Parathyroid adenoma (tissue), 2 donors: ENCODE measurements around the gene FNDC7.

Source experiments
- H2AFZ ChIP-seq: fragments of 300-600 bp; sonication (generic); one replicate; pipeline ENCODE4 v1.7.0; 2017; ENCODE audit warnings: antibody characterized with exemption, mild to moderate bottlenecking
- H3K27ac ChIP-seq: fragments of 300-600 bp; sonication (generic); one replicate; pipeline ENCODE4 v1.7.0; 2017
- H3K27me3 ChIP-seq: fragments of 300-600 bp; sonication (generic); one replicate; pipeline ENCODE4 v1.7.0; 2017; ENCODE audit warnings: low read length; ENCODE audit not compliant: control insufficient read depth, insufficient read depth
- H3K36me3 ChIP-seq: fragments of 300-600 bp; sonication (generic); one replicate; pipeline ENCODE4 v1.7.0; 2017; ENCODE audit warnings: low read length; ENCODE audit not compliant: control insufficient read depth, insufficient read depth
- H3K4me1 ChIP-seq: fragments of 300-600 bp; sonication (generic); one replicate; pipeline ENCODE4 v1.7.0; 2017; ENCODE audit warnings: control low read depth
- H3K4me2 ChIP-seq: fragments of 300-600 bp; sonication (generic); one replicate; pipeline ENCODE4 v1.7.0; 2017; ENCODE audit warnings: low read length
- H3K4me3 ChIP-seq: fragments of 300-600 bp; sonication (generic); one replicate; pipeline ENCODE4 v1.7.0; 2017; ENCODE audit warnings: low read depth, low read length
- H3K79me2 ChIP-seq: fragments of 300-600 bp; sonication (generic); one replicate; pipeline ENCODE4 v1.7.0; 2017; ENCODE audit warnings: control low read depth
- H3K9ac ChIP-seq: fragments of 300-600 bp; sonication (generic); one replicate; pipeline ENCODE4 v1.7.0; 2017; ENCODE audit warnings: mild to moderate bottlenecking
- H3K9me3 ChIP-seq: fragments of 300-600 bp; sonication (generic); one replicate; pipeline ENCODE4 v1.7.0; 2017; ENCODE audit warnings: low read length; ENCODE audit not compliant: control insufficient read depth
- TF ChIP-seq, protein P1 (sequence below): fragments of 300-600 bp; sonication (generic); IDR thresholded peaks from one replicate; pipeline ENCODE4 v1.7.0; 2017; ENCODE audit warnings: antibody characterized with exemption, mild to moderate bottlenecking
- donor health status: primary hyperparathyroidism.

FNDC7 gene, protein sequence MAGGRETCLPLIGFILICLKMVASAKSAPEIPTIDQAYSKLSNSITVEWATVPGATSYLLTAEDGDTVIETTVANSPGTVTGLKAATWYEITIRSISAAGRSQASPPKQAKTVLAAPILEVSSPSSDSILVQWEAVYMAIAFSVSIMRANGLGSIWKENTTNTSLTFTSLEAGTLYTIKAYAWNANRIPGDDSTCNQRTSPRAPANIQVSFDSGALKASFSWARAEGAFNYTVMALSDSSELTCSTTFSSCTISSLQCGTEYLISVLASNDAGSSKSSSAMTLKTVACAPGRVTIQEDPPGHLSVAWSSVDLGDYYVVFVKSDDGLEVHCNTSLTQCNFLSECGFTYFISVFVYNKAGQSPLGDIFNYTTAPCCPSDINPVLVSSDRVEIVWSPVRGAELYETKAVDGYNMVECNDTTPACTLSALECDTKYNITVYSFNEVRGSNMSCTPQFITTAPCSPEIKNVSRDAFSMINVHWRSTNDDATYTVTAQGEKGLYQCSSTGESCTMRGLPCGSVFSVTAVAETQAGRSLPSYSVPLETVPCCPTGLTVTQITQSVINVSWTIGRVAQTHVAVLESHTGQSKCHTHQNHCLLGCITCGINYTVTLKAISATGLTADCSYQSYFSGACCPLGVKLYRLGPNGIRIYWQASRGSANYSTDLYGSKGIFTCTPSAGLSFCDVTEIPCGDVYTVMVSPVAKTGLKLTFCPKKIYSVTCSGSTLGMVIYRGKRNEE

GRCh38 chr1:108712606-108713150, at the start of gene FNDC7:
FNDC7 (plus strand) TSS chr1:108712908; CDS start chr1:108712934, 26 bp downstream.
- Histone ChIP-seq H2AFZ (no peak within 1 kb of the TSS), H3K27ac (no peak within 1 kb of the TSS), H3K4me3 (no peak within 1 kb of the TSS), H3K4me1 (no peaks in the 10 kb centered on the region), H3K79me2 (no peaks in the 10 kb centered on the region), H3K4me2 (no peak within 1 kb of the TSS), H3K9ac (no peak within 1 kb of the TSS), H3K36me3 (no peaks in the 10 kb centered on the region), H3K9me3 (no peaks in the 10 kb centered on the region), H3K27me3 (no peaks in the 10 kb centered on the region)
- TF ChIP-seq, protein P1, sequence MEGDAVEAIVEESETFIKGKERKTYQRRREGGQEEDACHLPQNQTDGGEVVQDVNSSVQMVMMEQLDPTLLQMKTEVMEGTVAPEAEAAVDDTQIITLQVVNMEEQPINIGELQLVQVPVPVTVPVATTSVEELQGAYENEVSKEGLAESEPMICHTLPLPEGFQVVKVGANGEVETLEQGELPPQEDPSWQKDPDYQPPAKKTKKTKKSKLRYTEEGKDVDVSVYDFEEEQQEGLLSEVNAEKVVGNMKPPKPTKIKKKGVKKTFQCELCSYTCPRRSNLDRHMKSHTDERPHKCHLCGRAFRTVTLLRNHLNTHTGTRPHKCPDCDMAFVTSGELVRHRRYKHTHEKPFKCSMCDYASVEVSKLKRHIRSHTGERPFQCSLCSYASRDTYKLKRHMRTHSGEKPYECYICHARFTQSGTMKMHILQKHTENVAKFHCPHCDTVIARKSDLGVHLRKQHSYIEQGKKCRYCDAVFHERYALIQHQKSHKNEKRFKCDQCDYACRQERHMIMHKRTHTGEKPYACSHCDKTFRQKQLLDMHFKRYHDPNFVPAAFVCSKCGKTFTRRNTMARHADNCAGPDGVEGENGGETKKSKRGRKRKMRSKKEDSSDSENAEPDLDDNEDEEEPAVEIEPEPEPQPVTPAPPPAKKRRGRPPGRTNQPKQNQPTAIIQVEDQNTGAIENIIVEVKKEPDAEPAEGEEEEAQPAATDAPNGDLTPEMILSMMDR: no peak

DNA sequence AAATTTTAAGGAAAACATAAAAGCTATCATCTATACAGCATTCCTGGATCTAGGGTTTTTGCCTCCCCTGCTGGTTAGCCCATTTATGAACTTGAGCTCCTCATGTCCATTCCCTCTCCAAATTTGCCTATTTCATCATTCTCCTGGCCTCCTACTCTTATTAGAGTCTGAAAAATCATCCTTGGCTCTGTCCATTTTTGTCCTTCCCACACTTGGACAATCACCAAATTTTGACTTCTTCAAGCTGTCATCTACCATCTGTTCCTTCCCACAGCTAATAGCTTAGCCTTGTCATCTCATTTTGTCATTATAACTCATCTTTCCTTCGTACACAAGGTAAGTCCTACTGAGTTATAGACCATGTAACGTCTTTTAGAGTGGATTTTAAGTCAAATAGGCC, 49.6 kb upstream of the FNDC7 start:
- no peak overlapping the region for H3K9ac ChIP-seq
- H3K9me3 ChIP-seq: no peaks in the 10 kb centered on the region
- no peaks in the 10 kb centered on the region for H3K27me3 ChIP-seq
- H3K79me2 ChIP-seq: no peaks in the 10 kb centered on the region
- no peaks in the 10 kb centered on the region for H3K4me1 ChIP-seq
- no peaks in the 10 kb centered on the region for H3K36me3 ChIP-seq
- no peak overlapping the region for H3K27ac ChIP-seq
- no peak overlapping the region for H3K4me3 ChIP-seq
- no peak overlapping the region for H2AFZ ChIP-seq
- H3K4me2 ChIP-seq: no peak overlapping the region
- TF ChIP-seq, protein P1: no peak

GRCh38 chr1:108664481-108664880, 48.2 kb upstream of the FNDC7 start:
- Histone ChIP-seq H3K4me3 (no peak overlapping the region), H3K27ac (no peak overlapping the region), H3K79me2 (no peaks in the 10 kb centered on the region), H3K4me1 (no peaks in the 10 kb centered on the region), H3K36me3 (no peaks in the 10 kb centered on the region), H3K9ac (no peak overlapping the region), H3K4me2 (no peak overlapping the region), H3K27me3 (no peaks in the 10 kb centered on the region), H2AFZ (no peak overlapping the region), H3K9me3 (no peaks in the 10 kb centered on the region)
- TF ChIP-seq, protein P1: no peak

DNA sequence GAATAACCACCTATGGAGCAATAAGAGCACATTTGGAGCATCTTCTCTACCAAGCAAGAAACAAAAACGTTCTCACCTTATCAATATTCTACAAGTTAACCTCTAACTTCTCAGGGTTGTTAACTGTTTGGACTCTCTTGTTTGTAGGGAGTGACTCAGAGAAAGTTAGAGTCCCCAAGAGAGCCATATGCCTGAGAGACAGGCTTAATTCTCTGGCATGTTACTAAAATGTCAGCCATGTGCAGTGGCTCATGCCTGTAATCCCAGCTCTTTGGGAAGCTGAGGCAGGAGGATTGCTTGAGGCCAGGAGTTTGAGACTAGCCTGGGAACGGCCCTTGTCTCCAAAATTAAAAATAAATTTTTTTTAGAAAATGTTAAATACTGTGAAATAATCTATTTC, 47.6 kb upstream of the FNDC7 start:
- H3K4me1 ChIP-seq: no peaks in the 10 kb centered on the region
- H3K4me3 ChIP-seq: no peak overlapping the region
- TF ChIP-seq, protein P1: no peak
- H3K9me3 ChIP-seq: no peaks in the 10 kb centered on the region
- no peak overlapping the region for H3K9ac ChIP-seq
- H3K27me3 ChIP-seq: no peaks in the 10 kb centered on the region
- no peaks in the 10 kb centered on the region for H3K79me2 ChIP-seq
- no peak overlapping the region for H3K4me2 ChIP-seq
- H2AFZ ChIP-seq: no peak overlapping the region
- H3K27ac ChIP-seq: no peak overlapping the region
- H3K36me3 ChIP-seq: no peaks in the 10 kb centered on the region
